ENCODE results near the gene TFF1.

DNA sequence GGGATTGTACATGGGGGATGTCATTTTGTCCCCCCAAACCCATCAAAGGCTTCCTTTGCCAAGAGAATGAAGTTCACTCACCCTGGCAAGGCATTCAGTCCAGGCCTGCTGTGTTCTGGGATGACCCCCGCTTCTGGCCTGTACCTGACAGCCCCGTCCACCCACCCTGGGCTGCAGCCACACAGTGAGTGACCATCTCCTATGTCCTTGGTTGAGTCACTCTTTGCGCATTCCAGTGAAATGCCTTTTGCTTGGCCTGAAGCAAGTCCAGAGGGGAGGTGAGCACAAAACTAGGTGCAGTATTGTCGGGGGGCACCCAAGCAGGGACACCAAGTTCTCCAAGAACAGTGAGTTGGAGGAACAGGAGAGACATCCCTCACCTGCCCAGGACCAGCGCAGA lies 19.3 kb upstream of the TFF1 start:
- TF ChIP-seq, protein P1, sequence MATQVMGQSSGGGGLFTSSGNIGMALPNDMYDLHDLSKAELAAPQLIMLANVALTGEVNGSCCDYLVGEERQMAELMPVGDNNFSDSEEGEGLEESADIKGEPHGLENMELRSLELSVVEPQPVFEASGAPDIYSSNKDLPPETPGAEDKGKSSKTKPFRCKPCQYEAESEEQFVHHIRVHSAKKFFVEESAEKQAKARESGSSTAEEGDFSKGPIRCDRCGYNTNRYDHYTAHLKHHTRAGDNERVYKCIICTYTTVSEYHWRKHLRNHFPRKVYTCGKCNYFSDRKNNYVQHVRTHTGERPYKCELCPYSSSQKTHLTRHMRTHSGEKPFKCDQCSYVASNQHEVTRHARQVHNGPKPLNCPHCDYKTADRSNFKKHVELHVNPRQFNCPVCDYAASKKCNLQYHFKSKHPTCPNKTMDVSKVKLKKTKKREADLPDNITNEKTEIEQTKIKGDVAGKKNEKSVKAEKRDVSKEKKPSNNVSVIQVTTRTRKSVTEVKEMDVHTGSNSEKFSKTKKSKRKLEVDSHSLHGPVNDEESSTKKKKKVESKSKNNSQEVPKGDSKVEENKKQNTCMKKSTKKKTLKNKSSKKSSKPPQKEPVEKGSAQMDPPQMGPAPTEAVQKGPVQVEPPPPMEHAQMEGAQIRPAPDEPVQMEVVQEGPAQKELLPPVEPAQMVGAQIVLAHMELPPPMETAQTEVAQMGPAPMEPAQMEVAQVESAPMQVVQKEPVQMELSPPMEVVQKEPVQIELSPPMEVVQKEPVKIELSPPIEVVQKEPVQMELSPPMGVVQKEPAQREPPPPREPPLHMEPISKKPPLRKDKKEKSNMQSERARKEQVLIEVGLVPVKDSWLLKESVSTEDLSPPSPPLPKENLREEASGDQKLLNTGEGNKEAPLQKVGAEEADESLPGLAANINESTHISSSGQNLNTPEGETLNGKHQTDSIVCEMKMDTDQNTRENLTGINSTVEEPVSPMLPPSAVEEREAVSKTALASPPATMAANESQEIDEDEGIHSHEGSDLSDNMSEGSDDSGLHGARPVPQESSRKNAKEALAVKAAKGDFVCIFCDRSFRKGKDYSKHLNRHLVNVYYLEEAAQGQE (IDR thresholded peaks at IDR 0.05; ENCODE audit: insufficient read depth in 1 of 2, low read depth in 2 of 2, low read length in 2 of 2): no peak
- no peak for TF ChIP-seq POLR2AphosphoS5 (IDR thresholded peaks at IDR 0.05; ENCODE audit: low read depth, low read length)
- no peak for TF ChIP-seq TAF1 (IDR thresholded peaks at IDR 0.05; ENCODE audit: borderline replicate concordance, insufficient read depth, low read length)
- TF ChIP-seq FOXP2 (optimal IDR thresholded peaks at IDR 0.05; ENCODE audit: borderline replicate concordance, extremely low read depth, extremely low read length, insufficient read depth): no peak
